Activated T-cell treated with anti-CD3 and anti-CD28 coated beads for 48 hours (primary cell): Measurements from ENCODE around the gene TMEM120B.

Source experiments
- DNase-seq: peaks from one replicate; pipeline ENCODE4 v3.0.0-alpha.2; 2020; ENCODE audit warnings: low read depth

The TMEM120B gene

DNA sequence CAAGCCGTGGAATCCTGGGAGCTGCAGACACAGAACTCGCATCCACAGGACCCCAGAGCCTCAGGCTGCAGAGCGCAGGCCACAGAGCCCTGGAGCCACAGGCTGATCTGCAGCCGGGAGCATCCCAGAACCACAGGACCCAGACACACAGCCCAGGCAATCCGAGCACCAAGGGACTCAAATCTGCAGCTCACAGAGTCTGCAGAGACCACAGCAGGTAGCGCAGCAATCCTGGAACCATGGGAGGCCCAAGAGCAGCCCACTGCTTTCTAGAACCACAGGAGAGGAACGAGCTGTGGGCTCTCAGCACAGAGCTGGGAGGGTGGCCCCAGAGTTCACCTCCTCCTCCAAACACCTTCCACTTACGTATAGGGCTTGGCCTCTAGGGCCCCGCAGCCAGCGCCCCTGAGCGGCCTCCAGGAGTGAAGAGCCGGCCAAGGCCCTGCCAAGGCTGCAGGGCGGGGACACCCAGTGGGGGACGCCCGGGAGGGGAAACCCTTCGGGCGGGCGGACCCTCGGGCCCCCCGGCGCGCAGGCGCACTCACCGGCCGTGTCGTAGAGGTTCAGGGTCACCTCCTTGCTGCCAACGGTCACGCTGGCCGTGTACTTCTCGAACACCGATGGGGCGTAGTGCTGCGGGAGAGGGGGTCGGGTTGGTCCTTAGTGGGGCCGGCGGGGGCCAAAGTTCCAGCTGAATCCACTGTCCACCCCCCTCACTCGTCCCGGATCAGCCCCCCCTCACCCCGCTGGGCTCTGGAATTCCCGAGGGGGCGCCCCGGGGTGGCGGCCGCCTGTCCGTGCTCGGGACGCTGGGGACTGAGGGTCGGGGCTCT is 80.3 kb downstream of the TMEM120B start:
- DNase-seq = peak; percentile 63

DNA sequence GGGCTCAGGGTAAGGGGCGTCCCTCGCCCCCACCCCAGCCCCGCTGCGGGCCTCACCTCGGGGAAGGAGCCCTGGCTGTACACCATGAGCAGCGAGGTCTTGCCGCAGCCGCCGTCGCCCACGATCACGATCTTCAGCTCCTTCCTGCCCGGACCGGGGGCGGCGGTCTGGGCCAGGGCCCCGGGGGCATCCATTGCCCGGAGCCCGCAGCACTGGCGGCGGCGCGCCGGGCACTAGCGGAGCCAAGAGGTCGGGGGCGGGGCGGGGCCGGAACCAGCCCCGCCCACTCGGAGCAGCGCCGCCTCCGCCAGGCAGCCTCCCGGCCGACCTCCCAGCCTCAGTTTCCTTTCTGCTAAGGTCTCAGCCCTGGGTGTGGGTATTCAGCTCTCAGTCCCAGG is 80.9 kb downstream of the TMEM120B start, which contains the start of gene RHOF:
Gene RHOF, minus strand, starts transcription at position 249 of the 398 bp plus-strand sequence. Its CDS starts 55 bp downstream, at position 194.
- DNase-seq = peak; percentile 76

DNA sequence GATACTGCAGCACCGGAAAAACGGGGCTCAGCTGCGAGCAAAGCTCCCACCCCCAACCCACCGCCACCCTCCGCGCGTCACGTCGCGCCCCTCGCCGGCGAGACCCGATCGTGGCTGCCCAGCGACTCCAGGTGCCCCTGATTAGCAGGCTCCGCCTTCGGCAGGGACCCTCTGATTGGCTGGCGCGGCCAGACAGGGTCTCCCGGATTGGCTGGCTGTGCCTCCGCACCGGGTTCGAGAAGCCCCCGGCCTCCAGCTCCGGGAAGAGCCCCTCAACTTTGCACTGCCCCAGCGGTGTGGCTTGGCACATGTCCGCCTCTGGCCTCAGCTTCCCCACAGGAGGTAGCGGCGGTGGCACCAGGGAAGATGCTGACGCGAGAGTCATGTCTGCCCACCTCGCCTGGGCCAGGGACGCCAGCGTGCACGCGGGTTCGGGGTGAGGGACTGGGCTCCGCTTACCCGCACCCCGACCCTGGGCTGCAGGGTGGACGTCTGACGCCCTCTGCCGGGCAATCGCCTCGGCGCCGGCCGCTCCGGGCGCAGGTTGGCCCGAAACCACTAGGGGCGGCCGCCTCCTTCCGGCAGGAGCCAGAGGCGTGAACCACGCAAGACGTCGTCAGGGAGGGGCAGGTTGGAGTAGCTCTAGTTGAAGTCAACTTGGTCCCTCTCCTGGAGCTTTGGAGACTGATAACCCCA is 81.4 kb downstream of the TMEM120B start:
- DNase-seq = peak; percentile 98

DNA sequence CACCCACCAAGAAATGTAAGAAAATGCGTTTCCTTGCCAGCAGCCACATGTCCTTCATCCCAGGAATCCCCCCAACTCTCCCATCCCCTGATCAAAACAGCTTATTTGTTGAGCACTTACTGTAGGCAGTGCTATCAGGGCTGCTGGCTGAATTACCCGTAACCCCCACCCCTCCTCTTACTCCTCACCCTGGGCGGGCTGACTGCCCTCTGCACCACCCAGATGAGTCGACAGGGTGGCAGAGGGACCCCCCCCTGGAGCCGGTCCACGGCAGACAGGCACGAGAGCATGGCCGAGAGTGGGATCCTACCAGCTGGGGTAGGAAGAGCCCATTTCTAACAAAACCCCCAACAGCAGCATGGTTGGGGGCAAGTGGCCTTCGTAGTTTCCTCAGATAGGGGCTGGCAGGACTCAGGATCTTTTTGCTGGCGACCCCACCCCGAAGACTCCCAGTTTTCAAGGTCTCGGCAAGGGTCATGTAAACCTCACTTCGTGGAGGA is 82.0 kb downstream of the TMEM120B start:
- DNase-seq = no peak

DNA sequence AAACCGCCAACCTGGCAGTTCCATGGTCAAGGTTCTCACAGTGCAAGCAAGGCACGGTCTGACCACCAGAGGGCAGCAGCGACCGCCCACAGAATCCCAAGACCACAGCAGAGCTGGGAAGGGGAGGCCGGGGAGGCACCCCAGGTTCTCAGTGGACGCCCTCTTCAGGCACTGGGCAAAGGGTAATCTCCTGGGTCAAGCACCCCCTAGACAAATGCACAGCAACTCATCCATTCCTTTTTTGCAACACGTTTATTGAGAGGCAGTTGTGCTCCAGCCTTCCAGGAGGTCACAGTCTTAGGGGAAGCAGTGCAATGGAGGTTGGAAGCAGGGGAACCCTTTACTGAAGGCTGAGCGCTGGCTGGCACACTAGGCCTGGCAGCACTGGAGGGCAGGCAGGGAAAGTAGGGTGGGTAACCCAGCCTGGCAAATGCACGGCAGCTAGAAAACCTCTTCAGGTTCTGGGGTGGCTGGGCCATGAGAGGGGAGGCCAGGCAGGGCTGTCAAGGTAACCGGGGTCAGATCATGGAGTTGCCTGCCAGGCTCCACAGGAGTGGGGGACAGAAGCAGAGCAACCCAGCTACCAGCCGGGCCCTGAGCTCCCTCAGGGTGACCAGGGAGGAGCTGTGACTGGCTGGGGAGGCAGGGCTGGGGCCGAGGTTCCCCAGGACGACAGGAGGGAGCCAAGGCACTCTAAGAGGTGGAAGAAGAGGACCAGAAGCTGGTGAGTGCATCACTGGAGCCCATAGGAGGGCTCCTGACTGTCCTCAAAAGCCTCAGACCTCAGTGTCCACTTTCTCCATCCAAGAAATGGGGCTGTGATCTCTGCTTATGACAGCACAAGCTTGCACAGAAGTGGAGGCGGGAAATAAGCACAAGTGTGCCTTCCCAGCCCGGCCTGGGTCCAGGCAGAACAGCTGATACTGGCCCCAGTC is 82.7 kb downstream of the TMEM120B start:
- peak; percentile 77 for DNase-seq

DNA sequence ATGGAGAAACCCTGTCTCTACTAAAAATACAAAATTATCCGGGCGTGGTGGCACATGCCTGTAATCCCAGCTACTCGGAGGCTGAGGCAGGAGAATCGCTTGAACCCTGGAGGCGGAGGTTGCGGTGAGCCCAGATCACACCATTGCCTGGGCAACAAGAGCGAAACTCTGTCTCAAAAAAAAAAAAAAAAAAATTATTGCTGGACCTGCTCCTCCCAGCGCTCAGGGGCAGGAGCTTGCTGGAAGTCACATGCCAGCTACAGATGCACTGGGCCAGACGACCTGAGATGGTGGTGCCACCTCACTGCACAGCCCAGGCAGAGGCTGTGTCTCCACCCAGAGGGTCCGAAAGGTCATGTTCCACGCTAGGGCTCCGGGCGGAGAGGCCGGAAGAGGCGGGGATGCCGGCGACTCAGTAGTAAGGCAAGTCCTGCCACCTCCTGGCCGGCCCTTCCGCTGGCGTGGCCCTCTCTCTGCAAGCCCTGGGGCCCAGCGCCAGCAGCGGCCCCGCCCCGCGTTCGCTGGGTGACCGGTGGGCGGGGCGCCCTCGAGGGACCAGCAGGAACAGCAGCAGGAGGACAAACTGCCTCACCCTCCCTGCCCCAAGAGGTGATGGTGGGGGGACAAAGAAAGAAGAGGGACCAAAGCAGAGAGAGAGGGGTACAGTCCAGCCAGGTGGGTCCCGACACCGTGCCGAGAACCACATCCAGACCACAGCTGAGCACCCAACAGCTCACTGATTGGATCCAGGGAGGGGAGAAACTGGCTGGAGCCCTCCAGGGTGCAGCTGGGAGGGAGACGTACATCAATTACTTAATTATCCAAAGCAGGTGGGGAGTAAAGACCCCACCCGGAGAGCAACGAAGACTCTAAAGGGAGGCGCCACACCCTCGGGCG is 84.6 kb downstream of the TMEM120B start:
- no peak for DNase-seq

DNA sequence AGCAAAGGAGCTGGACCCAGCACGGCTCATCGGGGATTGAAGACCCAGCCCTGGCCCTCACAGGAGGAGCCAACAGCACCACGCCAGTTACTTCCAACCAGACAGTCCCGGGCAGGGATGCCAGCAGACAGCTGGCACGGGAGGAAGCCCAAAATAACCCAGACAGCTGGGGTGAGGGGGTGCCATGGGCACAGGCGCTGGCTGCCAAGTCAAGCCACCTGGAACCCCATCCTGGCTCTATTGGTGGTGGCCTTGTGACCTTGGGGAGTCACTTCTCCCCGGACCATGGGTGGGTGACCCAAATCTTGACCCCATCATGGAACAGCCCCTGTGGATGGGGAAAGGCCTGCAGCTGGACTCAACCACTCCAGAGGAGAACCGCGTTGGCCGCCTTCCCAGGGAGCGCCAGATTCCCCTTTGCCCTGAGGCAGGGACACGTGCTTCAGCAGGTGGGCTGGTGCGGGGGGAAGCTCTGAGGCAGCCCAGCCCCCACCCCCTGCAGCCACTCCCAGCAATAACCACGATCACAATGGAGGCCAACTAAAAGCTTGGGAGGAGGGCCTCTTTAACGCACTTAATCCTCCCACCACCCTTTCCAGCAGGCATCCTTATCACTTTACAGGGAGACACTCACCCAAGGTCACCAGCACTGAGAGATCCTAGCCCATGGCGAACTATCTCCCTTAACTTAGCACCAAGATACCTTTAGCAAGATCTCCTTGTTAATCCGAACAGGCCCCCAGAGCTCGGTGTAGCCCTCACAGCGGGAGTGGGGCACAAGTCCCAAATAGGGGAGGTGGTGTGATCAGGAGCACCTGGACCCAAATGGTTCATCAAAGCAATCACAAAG is 85.6 kb downstream of the TMEM120B start:
- no peak for DNase-seq

DNA sequence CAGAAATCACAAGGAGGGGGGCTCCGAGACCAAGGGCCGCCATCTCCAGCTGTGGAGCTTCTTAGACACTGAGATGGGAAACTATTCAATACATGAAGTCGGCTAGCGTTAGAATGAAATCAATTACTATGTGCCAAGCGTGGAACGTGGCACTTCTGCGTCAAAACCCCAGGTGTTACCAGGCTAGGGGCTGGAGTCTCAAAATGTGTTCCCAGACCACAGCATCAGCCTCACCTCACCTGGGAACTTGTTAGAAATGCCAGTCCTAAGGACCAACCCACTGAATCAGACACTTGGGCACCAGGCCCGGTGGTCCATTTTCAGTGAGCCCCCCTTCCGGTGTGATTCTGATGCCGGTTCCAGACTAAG is 86.2 kb downstream of the TMEM120B start:
- DNase-seq = no peak

DNA sequence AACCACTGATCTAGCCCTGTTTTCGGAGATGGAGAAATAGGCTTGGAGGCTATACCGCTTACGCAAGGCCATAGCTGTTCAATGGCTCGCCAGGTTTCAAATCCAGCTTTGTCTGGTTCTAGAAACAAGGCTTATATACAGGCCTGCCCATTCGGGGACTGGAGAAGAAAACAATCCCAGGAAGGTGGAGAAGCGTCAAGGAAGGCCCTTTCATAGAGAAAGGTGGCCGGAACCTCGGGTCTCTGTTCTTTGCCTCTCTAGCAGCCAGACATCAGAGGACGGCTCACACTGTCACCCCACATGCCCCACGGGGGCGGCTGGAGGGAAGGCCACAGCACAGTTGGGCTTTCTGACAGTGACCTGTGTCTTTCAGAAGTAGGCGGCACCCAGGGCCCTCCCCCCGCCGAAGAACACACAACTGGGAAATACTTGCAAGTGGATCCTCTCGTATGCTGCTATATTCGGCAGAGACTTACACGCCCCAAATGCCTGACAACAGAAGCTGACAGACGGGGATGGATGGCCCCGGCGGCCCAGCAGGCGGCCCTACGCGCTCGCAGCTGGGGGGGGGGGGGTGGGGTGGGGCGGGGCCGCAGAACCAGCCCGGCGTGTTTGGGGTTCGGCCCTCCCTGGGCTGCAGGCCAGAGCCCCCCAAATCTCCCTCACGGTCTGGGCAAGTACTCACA is 86.7 kb downstream of the TMEM120B start:
- DNase-seq = no peak

DNA sequence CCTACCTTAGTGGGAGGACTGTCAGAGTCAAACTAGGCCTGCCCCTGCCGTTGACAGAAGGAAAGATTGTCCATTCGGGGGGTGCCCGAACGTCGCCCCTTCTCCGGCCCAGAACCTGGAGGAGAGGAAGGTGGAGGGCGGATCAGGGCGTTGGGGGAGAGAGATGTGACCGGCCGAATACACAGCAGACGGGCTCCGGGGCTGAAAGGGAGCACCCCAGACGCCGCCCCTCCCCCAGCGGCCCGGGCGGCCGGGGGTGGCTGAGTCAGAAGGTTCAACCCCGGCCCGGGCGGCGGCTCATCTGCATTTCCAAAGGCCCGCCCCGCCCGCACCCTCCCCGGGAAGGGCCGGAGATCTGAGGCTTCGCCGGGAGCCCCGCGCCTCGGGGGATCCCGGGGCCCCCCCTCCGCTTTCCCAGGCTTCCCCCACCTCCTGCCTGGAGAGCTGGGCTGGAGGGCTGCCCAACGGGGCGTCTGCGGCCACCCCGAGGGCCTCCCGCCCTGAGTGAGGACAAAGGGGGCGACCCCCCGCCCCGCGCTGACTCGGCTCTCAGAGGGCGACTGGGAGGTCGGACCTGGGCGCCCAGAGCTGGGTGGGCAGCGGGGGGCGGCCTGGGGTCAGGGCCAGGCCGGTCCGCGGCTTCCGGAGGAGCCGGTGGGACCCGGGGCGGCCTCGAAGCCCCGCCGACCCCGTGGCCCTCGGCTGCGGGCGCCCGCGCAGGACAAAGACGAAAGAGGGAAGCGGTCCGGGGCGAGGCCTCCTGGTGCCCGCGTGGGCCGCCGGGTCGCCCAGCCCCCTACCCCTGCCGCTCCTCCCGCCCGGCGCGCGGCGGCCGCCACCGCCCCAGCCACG is 87.5 kb downstream of the TMEM120B start:
- DNase-seq = peak; percentile 84

DNA sequence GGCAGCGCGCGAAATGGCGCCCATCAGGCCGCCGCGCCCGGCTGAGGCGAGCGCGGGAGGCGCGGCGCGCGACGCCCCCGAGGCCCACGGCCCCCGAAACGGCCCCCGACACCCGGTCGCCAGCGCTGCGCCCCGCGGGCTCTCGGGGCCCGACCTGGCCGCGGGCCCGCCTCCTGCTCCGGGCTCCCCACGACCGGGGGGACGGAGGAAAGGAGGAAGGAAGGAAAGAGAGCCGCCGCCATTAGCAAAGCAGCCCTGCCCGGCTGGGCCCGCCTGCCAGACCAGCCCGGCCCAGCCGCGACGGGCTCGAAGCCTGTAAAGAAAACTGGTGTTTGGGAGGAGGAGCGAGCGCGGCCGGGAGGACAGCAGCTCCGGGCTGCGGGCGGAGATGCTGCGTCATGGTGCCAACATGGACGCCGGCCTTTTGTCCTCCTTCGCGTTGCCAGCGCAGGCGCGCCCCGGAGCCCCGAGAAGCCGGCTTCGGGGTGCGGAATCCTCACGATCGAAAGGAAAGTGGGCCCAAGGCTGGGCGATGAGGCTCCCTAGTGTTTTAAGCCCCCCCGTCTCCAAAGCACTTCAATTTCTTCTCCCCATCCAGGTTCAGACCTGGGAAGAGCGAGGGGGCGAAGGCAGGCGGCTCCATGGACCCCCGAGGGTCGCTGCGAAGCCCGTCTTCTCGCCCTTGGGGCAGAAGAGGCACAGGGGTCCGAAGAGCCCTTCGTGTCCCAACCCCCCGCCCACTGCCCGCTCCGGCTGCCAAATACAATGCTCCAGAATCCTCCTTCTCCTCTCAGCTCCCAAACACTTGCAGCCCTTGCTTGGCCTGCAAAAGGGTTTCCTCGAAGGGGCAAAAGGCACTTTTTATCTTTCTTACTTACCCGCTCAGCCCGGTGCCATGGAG is 88.4 kb downstream of the TMEM120B start:
- DNase-seq = peak; percentile 64

DNA sequence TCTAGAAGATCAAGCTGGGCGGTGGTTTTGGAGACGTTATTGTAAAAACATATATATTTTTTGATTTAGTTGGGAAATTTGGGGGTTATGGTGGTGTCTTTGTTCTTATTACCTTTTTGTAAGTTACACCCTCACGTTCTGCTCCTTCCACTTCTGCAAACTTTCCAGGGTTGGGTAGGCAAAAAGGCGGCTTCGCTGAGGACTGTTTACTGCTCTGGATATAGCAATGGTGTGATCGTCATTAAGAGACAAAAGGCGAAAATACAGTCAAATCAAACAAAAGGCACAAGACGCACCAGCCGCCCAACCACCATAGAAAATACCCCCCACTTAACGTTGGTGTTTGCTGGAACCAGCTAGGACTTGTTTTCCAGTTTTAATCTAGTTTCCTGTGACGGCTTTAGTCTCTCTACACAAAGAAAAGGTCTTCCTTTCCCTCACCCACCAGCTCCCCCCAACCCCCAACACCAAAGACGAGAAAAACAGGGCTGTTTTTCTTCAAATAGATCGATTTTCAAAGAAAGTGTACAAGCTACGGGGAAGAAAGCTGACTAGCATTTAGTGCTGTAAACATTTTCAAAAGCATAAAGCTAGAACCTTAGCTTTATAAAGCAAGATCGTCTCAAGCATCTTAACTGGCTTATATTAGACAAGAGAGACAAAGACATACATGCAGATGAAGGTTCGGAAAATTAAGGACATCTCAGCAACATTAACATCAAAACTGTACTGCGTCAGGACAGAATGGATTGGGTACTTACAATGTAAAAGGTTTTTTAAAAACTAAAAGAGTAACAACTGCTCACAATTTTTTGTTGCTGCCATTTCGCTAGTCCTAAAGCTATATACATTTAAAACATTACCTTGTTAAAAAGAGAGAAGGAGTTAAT is 89.3 kb downstream of the TMEM120B start:
- DNase-seq = no peak

DNA sequence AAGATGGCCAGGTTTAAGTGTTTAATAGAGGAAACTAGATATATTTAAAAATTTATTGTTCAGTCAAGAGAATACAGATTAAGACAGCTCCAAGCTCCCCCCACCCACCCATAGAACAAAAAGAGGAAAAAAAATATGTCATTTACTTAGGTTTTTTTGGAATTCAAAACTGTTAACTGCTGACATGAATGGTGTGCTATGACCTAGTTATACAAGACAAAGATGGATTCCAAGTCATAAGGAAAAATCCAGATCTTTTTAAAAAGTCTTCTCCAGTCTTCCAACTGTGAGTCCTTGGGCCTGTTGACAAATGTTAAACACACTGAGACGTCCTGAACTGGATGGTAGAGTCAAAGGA is 89.9 kb downstream of the TMEM120B start:
- no peak for DNase-seq

DNA sequence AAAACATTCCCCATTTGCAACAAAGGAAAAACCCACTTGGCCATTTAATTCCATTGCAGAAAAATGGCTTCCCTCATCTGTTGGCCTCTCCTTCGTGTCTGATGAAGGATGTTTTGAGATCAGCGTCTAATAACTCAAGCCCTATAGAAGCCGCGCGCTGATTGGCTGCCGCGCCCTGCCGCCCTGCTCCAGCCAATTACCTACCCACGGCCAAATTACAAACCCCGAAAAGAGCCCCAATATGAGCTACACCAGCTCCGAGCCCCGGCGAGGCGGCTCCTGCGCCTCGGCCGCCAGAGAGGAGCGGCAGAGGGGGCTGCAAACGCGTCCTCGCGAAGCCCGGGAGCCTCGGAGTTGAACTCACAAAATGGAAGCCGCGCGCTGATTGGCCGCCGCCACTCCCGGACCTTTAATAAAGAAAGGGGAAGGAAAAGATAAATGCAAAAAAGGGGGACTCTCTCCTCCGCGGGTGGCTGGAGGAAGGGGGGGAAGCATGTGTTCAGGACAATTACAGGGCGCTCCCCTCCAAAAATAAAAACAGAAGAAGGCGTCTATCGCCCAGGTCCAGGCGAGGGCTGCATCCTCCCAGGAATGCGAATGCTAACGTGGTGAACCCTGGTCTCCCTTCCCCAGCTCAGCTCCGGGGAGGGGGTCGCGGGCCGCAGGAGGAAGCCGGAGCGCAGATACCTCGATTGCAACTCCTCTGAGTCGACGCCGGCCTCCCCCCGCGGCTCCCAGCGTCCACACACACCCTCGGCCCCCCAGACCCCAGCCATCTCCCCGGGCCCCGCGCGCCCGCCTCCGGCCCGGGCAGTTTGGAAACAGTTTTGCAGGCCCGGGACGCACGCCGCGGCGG is 90.5 kb downstream of the TMEM120B start:
- peak; percentile 83 for DNase-seq

DNA sequence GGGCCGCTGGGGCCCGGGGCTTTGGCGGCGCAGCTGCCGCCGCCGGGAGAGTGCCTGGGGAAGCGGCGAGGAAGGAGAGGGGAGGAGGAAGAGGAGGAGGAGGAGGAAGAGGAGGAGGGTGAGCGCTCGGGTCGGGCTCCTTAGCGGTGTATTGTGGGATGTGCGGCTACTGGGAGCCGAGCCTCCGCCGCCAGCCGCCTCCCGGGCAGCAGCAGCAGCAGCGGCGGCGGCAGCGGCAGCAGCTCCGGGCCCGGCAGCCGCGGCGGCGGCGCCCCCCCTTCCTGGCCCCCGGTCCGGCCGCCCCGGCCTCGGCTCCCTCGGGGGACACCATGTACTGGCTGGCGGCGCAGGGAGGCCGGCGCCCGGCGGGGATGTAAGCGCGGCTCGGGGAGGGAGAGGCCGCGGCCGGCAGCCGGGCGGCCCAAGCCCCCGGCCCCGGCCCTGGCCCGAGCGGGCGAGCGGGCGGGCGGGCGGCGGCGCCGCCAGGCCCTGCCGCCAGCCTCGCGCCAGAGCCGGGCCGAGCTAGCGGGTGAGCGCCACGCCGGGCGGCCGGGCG is 91.4 kb downstream of the TMEM120B start, which contains the start of gene SETD1B:
Gene SETD1B, plus strand, starts transcription at position 149 of the 556 bp plus-strand sequence. CDS start 729 bp downstream, outside the sequence.
- DNase-seq = no peak
